DMS79 treated with DMSO at 0.1 percent for 48 hours (cell line): ENCODE results near the gene CCDC188.

ENCODE experiments used
- DNase-seq: peaks from one replicate; lab custom pipeline; 2025; lab: John Stamatoyannopoulos, UW

The CCDC188 gene

GRCh38 chr22:20105456-20106204 lies 45.2 kb downstream of the CCDC188 start:
- DNase-seq = no peak

GRCh38 chr22:20102203-20102780 lies 48.6 kb downstream of the CCDC188 start:
- DNase-seq = no peak

GRCh38 chr22:20101638-20102037 lies 49.2 kb downstream of the CCDC188 start:
- no peak for DNase-seq

GRCh38 chr22:20099099-20099711 lies 51.6 kb downstream of the CCDC188 start:
- DNase-seq = no peak
